ENCODE measurements around the gene LRP2.
A peak's percentile ranks its signal among the peaks of the same experiment; 100 is the strongest.

LRP2 gene

DNA sequence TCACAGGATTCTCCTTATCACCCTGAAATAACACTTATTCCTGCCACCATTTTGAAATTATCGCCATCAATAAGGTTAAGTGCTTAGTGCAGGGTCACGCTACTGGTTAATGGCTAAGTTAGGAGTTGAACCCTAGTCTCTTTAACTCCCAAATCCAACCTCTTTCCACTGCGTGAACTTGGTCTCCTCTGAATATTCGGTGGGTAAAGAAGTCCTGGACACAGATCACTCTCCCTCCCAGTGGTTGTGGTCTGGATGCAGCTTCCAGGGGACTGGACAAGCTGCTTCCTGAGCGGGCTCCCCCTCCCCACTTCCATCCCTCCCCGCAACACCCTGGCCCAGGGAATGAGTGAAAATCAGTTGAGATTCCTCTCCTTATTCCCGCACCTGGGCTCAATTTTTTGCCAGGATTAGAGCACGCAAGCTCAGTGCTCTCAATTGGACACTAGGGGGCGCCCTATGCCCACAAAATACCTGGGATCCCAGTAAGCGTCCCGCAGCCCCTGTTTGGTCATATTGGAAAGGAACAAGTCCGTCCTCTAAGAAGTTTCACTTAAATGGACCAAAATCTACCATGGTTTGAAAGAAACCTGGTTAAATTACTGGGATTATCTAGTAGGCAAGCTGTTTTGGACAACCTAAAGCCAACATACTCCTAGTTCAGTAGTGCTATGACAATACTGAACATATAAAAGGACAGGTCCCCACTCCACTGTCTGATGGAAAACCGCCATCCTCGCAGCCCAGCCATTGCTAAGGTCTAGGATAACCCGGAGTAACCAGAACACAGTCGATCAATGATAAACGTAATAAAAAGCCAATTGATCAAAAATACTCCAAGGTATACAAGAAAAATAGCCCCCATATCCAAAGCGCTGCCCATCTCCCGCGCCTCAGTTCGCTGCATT lies 252.6 kb downstream of the LRP2 start:
- Histone ChIP-seq H3K27me3 (peaks cover 0 to 5% of the 10 kb centered on the region in 2 donors), H3K27ac (no peak overlapping the region), H3K4me3 (no peak overlapping the region), H3K36me3 (no peaks in the 10 kb centered on the region), H3K4me1 (peaks cover 0 to 3% (median 0%) of the 10 kb centered on the region in 4 donors), H3K9me3 (no peaks in the 10 kb centered on the region)
- peak; percentile 48 to 71 for DNase-seq
- intact Hi-C loops (cut with DNase I; ENCODE audit: low total_unique reads), result no loop called here
- TF ChIP-seq, protein P1, sequence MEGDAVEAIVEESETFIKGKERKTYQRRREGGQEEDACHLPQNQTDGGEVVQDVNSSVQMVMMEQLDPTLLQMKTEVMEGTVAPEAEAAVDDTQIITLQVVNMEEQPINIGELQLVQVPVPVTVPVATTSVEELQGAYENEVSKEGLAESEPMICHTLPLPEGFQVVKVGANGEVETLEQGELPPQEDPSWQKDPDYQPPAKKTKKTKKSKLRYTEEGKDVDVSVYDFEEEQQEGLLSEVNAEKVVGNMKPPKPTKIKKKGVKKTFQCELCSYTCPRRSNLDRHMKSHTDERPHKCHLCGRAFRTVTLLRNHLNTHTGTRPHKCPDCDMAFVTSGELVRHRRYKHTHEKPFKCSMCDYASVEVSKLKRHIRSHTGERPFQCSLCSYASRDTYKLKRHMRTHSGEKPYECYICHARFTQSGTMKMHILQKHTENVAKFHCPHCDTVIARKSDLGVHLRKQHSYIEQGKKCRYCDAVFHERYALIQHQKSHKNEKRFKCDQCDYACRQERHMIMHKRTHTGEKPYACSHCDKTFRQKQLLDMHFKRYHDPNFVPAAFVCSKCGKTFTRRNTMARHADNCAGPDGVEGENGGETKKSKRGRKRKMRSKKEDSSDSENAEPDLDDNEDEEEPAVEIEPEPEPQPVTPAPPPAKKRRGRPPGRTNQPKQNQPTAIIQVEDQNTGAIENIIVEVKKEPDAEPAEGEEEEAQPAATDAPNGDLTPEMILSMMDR (IDR thresholded peaks at IDR 0.05), result peak; percentile 54 to 67

DNA sequence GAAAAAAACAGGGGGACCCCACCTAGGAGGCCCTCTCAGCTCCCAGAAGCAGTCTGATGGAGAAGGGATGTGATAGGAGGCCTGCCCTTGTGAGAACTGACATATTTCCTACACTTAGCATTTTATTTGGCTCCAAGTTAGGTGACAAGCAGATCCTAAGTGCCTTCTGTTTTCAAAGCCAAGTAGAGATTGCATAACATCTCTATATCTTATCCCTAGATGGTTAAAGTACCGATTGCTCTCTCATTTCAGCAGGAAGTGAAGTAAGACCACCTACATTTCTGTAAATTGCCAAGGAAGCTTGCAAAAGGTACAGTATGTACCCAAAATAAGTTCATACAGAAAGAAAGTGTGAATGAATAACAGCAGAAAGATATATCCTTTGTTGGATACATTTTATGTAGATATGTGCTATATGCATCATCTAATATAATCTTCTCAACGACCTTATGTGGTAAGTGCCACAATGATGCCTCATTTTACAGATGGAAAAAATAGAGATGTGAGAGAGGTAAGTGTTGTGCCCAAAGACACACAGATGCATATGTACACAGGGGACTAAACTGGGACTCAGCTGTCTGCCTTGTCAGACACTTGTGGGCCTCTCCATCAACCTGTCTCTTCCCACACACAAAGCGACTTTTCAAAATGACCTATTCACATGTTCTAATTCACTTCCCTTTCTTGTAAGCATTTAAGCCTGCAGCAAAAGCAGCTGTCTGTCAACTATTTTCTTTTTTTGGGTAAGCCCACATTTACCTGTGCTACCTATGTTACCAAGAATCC lies 254.0 kb downstream of the LRP2 start:
- no peak overlapping the region for H3K4me3 ChIP-seq
- H3K4me1 ChIP-seq, result peaks cover 0 to 3% (median 0%) of the 10 kb centered on the region in 4 donors
- no peaks in the 10 kb centered on the region for H3K36me3 ChIP-seq
- H3K9me3 ChIP-seq, result no peaks in the 10 kb centered on the region
- H3K27ac ChIP-seq, result no peak overlapping the region
- TF ChIP-seq, protein P1 (IDR thresholded peaks at IDR 0.05), result no peak
- peaks cover 0 to 5% of the 10 kb centered on the region in 2 donors for H3K27me3 ChIP-seq
- no peak for DNase-seq
- intact Hi-C loops (cut with DNase I; ENCODE audit: low total_unique reads), result no loop called here

DNA sequence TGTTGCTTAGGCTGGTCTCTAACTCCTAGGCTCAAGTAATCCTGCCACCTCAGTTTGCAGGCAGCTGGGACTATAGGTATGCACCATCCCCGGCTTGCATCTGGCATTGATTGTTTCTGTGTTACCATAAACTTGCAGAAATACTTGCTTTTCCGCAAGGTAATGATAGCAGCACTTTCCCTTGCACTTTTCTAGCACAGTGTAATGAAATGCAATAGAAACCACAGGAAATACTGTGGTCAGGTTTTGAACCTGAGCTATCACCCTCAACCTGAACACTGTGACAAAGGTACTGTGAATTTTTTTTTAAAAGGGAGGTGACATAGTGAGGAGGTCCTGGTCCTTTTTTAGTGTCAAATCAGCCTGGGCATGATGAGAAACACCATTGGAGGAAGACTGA lies 254.7 kb downstream of the LRP2 start:
- Histone ChIP-seq H3K27ac (no peak overlapping the region), H3K4me1 (peaks cover 0 to 3% (median 0%) of the 10 kb centered on the region in 4 donors), H3K9me3 (no peaks in the 10 kb centered on the region), H3K36me3 (no peaks in the 10 kb centered on the region), H3K27me3 (peaks cover 0 to 5% of the 10 kb centered on the region in 2 donors), H3K4me3 (no peak overlapping the region)
- TF ChIP-seq, protein P1 (IDR thresholded peaks at IDR 0.05), result no peak
- intact Hi-C loops (cut with DNase I; ENCODE audit: low total_unique reads), result no loop called here
- no peak for DNase-seq

DNA sequence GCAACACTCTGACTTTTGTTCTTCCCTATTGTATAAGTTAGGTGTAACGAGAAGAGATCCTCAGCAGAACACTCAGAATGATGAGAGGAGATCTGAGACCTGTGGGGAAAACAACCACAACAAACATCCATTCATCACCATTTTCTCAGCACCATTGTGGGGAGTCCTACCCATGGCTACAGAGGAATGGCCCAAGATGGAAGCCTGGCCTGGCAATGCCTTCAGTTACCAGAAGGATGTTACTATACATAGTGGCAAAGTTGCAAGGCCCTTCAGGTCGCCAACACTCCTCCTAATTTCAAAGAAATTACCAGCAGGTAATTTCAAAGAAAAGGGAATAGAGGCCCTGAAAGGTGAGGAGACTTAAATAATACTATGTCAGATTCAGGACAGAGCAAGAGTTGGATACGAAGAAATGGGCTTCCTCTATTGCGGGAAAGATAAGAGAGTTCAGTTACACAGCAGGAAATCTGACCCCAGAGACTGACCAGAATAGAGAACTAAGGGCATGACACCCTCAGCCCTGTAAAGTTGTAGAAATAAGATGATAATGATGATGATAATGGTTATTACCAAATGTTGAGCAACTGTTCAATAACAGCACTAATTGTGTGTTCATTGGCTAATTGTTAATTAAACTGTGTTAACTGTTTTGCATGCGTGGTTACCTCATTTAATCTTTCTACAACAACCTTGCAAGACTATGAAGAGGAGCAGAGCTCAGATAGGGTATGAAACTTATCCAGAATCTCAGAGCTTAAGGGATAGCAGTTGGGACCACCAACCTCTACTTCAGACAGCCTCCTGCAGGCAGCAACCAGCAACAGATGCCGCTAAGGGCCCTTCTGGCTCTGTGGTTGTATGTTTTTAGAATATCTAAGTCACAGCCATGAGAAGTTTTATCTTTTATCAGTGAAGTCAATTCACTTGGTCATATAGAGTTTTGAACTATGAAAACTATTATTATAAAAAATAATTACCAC lies 255.5 kb downstream of the LRP2 start:
- intact Hi-C loops (cut with DNase I; ENCODE audit: low total_unique reads), result no loop called here
- Histone ChIP-seq H3K4me1 (peaks cover 0 to 3% (median 0%) of the 10 kb centered on the region in 4 donors), H3K4me3 (no peak overlapping the region), H3K36me3 (no peaks in the 10 kb centered on the region), H3K27me3 (peaks cover 0 to 5% of the 10 kb centered on the region in 2 donors), H3K9me3 (no peaks in the 10 kb centered on the region), H3K27ac (no peak overlapping the region)
- TF ChIP-seq, protein P1 (IDR thresholded peaks at IDR 0.05), result no peak
- DNase-seq, result no peak

DNA sequence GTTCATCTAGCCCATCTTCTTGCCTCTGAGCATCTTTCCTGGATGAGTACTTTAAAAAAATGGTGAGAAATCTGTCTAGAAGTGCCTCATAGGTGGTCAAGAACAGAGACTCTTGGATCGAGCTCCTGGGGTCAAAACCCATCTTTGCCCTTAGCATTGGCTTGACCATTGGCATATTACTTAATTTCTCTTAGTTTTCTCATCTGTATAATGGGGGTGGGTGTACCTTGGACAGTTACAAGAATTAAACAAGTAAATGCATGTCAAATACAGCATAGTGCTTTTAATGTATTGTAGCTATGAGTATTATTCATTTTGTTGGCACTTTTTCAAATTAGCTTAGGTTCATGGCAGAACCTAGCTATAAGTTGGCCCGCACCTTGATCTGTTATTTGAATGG lies 256.2 kb downstream of the LRP2 start:
- intact Hi-C loops (cut with DNase I; ENCODE audit: low total_unique reads), result no loop called here
- Histone ChIP-seq H3K4me3 (no peak overlapping the region), H3K27ac (no peak overlapping the region), H3K36me3 (no peaks in the 10 kb centered on the region), H3K9me3 (no peaks in the 10 kb centered on the region), H3K27me3 (peaks cover 0 to 5% of the 10 kb centered on the region in 2 donors), H3K4me1 (peaks cover 0 to 3% (median 0%) of the 10 kb centered on the region in 4 donors)
- TF ChIP-seq, protein P1 (IDR thresholded peaks at IDR 0.05), result no peak
- no peak for DNase-seq
